Bronchial epithelial cell (primary cell): ENCODE measurements around the gene SOX6. TPM values are rescaled to one million over a fixed set of nuclear protein-coding genes. Genes with fewer than 3 reads are reported as not detected.

Source experiments
- DNase-seq: peaks from one replicate; pipeline ENCODE4 v3.0.0-alpha.2; 2010; ENCODE audit warnings: low read depth
- FAIRE-seq: peaks from 2 replicates; lab custom pipeline; 2011; peaks lifted over from hg19 to GRCh38; lab: Jason Lieb, UNC
- H3K27me3 ChIP-seq: 2 replicates; pipeline ENCODE4 v1.5.1; 2011; ENCODE audit warnings: low read length; ENCODE audit not compliant: control insufficient read depth, insufficient read depth
- H3K36me3 ChIP-seq: 2 replicates; pipeline ENCODE4 v1.5.1; 2011; ENCODE audit warnings: low read length; ENCODE audit not compliant: control insufficient read depth, insufficient read depth
- H3K4me3 ChIP-seq: 2 replicates; pipeline ENCODE4 v1.5.1; 2011; ENCODE audit warnings: mild to moderate bottlenecking, low read depth, low read length, control low read depth
- CTCF ChIP-seq: IDR thresholded peaks from 2 replicates; pipeline ENCODE4 v1.5.1; 2011; ENCODE audit warnings: mild to moderate bottlenecking, moderate library complexity, low read length, control low read depth, inconsistent platforms; ENCODE audit not compliant: insufficient read depth, severe bottlenecking
- total RNA-seq: library from RNA; depleted of rRNA; stranded (reverse); fragments of >200 nt; gene quantifications from 2 replicates; pipeline ENCODE4 v1.2.1, GENCODE V29; 2014

SOX6 gene
- total RNA-seq, 1 donor from 2014 or later, result 0.53 TPM

GRCh38 chr11:16126362-16126761 is 230.0 kb downstream of the SOX6 start:
- H3K4me3 ChIP-seq, result no peak overlapping the region
- DNase-seq (peak; percentile 15), FAIRE-seq (no peak)
- no peaks in the 10 kb centered on the region for H3K36me3 ChIP-seq
- no peaks in the 10 kb centered on the region for H3K27me3 ChIP-seq
- no peak for TF ChIP-seq CTCF

GRCh38 chr11:16125796-16126195 is 230.6 kb downstream of the SOX6 start:
- FAIRE-seq, result no peak

GRCh38 chr11:16124390-16124789 is 232.0 kb downstream of the SOX6 start:
- no peak overlapping the region for H3K4me3 ChIP-seq
- H3K27me3 ChIP-seq, result no peaks in the 10 kb centered on the region
- FAIRE-seq (no peak), DNase-seq (no peak)
- TF ChIP-seq CTCF, result no peak
- H3K36me3 ChIP-seq, result no peaks in the 10 kb centered on the region

More at GRCh38 chr11:16125796-16126195, 230.6 kb downstream of the SOX6 start:
- TF ChIP-seq CTCF, result no peak
- no peak for DNase-seq
- no peaks in the 10 kb centered on the region for H3K27me3 ChIP-seq
- H3K36me3 ChIP-seq, result no peaks in the 10 kb centered on the region
- no peak overlapping the region for H3K4me3 ChIP-seq

- H3K27me3 ChIP-seq, result no peaks in the 10 kb centered on the region
- FAIRE-seq (no peak), DNase-seq (no peak)
- no peak for TF ChIP-seq CTCF
- no peaks in the 10 kb centered on the region for H3K36me3 ChIP-seq
- no peak overlapping the region for H3K4me3 ChIP-seq
Observed at GRCh38 chr11:16121853-16122252, 234.5 kb downstream of the SOX6 start.

GRCh38 chr11:16120008-16120407 is 236.3 kb downstream of the SOX6 start:
- H3K27me3 ChIP-seq, result no peaks in the 10 kb centered on the region
- DNase-seq (no peak), FAIRE-seq (no peak)
- no peak for TF ChIP-seq CTCF
- no peaks in the 10 kb centered on the region for H3K36me3 ChIP-seq
- H3K4me3 ChIP-seq, result no peak overlapping the region

GRCh38 chr11:16117989-16118756 is 238.2 kb downstream of the SOX6 start:
- FAIRE-seq (no peak), DNase-seq (no peak)
- no peak for TF ChIP-seq CTCF
- Histone ChIP-seq H3K36me3 (no peaks in the 10 kb centered on the region), H3K27me3 (no peaks in the 10 kb centered on the region), H3K4me3 (no peak overlapping the region)
